GM10248 (cell line): ENCODE data around the gene MACROD1.

Experiments used
- CTCF ChIA-PET: fragments of 300-600 bp; sonication (Branson Sonifier 250); formaldehyde crosslinking; extraction: SDS; loops from one replicate; lab custom pipeline; 2021; ENCODE audit warnings: antibody characterized with exemption; lab: Yijun Ruan, JAX
- POLR2A ChIA-PET: fragments of 350-650 bp; sonication (Branson Sonifier 250); formaldehyde crosslinking; extraction: SDS; loops from one replicate; lab custom pipeline; 2020; ENCODE audit warnings: antibody characterized with exemption; lab: Yijun Ruan, JAX
- DNase-seq: peaks from one replicate; pipeline ENCODE4 v3.0.0; 2012; ENCODE audit errors: extremely low spot score
- TF ChIP-seq, protein P1 (sequence below): IDR thresholded peaks from 2 replicates; pipeline ENCODE4 v1.5.1; 2012; ENCODE audit warnings: mild to moderate bottlenecking, low read depth; ENCODE audit errors: extremely low read depth, missing control alignments, control extremely low read depth

MACROD1 gene

DNA sequence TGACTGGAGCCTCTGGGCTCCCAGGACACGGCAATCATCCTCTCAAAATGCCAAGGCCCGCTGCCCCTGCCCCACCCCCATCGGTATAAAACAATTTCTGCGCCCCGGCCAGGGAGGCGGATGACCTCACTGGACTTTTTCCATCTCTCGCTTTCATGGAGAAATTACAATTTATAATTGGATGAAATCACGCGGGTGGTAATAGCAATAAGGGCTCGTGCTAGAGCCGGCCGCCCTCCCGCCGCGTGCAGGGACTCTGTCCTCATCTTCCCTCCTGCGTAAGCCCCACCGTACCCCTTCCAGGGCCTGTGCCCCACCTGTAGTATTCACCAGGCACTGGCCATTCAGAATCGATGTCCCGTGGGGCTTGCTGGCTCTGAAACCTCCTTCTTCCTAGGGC lies 64.5 kb downstream of the MACROD1 start:
- CTCF ChIA-PET, result interaction anchor here (1.3 to 1.9 kb wide), 3 partner anchors 10 to 100 kb away, joined by 3 to 4 read pairs (median 4); no protein-coding TSS in a partner anchor
- POLR2A ChIA-PET, result no interaction called here
- no peak for DNase-seq
- TF ChIP-seq, protein P1, sequence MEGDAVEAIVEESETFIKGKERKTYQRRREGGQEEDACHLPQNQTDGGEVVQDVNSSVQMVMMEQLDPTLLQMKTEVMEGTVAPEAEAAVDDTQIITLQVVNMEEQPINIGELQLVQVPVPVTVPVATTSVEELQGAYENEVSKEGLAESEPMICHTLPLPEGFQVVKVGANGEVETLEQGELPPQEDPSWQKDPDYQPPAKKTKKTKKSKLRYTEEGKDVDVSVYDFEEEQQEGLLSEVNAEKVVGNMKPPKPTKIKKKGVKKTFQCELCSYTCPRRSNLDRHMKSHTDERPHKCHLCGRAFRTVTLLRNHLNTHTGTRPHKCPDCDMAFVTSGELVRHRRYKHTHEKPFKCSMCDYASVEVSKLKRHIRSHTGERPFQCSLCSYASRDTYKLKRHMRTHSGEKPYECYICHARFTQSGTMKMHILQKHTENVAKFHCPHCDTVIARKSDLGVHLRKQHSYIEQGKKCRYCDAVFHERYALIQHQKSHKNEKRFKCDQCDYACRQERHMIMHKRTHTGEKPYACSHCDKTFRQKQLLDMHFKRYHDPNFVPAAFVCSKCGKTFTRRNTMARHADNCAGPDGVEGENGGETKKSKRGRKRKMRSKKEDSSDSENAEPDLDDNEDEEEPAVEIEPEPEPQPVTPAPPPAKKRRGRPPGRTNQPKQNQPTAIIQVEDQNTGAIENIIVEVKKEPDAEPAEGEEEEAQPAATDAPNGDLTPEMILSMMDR, result no peak

DNA sequence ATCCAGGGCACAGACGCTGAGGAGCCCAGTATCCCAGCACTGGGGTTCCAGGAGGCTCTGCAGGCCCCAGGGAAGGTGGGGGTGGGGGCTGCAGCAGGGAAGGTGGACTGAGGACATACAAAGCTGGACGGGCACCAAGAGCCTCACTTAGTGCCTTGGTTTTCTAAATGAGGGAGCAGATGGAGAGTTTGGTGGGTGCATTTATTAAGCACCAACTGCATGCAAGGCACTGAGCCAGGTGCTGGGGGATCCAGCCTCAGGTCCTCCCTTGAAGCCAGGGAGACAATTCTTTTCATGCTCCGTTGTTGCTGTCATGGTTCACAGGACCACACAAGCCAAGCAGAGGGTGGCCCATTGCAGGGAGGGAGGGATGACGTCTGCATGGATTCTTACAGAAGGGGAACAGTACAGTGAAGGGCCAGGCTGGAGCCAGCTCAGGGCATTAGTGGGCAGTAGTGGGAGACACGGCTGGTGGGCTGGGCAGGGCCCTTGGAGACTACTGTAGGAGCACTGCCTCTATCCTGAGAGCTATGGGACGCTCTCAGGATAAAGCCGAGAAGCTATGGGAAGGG lies 65.0 kb downstream of the MACROD1 start:
- POLR2A ChIA-PET, result no interaction called here
- DNase-seq, result no peak
- CTCF ChIA-PET, result interaction anchor here (0.7 to 1.9 kb wide), 4 partner anchors 10 to 100 kb away, joined by 3 to 4 read pairs (median 4); no protein-coding TSS in a partner anchor
- TF ChIP-seq, protein P1, result no peak

- ChIA-PET CTCF (interaction anchor here (0.7 to 1.9 kb wide), 4 partner anchors 11 to 99 kb away, joined by 3 to 4 read pairs (median 4); no protein-coding TSS in a partner anchor), POLR2A (no interaction called here)
- peak; percentile 72 for DNase-seq
Measured at GRCh38 chr11:64100360-64100759, 65.6 kb downstream of the MACROD1 start.

GRCh38 chr11:64099436-64099835 lies 66.5 kb downstream of the MACROD1 start:
- ChIA-PET POLR2A (no interaction called here), CTCF (no interaction called here)
- no peak for DNase-seq
- TF ChIP-seq, protein P1, result no peak

More at GRCh38 chr11:64100360-64100759, 65.6 kb downstream of the MACROD1 start:
- TF ChIP-seq, protein P1, result peak; percentile 43

- TF ChIP-seq, protein P1, result no peak
- ChIA-PET POLR2A (no interaction called here), CTCF (interaction anchor here (0.7 to 1.0 kb wide), 2 partner anchors 23 to 97 kb away, joined by 3 read pairs; no protein-coding TSS in a partner anchor)
- DNase-seq, result no peak
Measured at GRCh38 chr11:64098318-64098831, 67.5 kb downstream of the MACROD1 start.

- DNase-seq, result no peak
- ChIA-PET CTCF (interaction anchor here (1.0 kb wide), 1 partner anchor 24 kb away, joined by 3 read pairs; no protein-coding TSS in a partner anchor), POLR2A (no interaction called here)
- TF ChIP-seq, protein P1, result no peak
Measured at GRCh38 chr11:64097468-64098317, 68.2 kb downstream of the MACROD1 start.
